Sigmoid colon (tissue), 4 donors: ENCODE results near the gene C10orf105.

Experiments
- CTCF ChIP-seq, 4 experiments: fragments of 450-650 bp in 3 of 4; fragments of 200-600 bp in 1 of 4; IDR thresholded peaks; one replicate each; pipeline ENCODE4 v1.5.1; 2016 to 2019; ENCODE audit warnings: antibody characterized with exemption in 4 of 4, mild to moderate bottlenecking in 3 of 4, moderate library complexity in 2 of 4
- POLR2A ChIP-seq, 2 donors: fragments of 450-650 bp; IDR thresholded peaks; one replicate each; pipeline ENCODE4 v1.6.1; 2016; ENCODE audit warnings: antibody characterized with exemption in 2 of 2, mild to moderate bottlenecking in 2 of 2, moderate library complexity in 2 of 2
- POLR2AphosphoS5 ChIP-seq, 4 donors: sonication (generic); formaldehyde crosslinking; IDR thresholded peaks; one replicate each; pipeline ENCODE4 v1.6.1; 2017; ENCODE audit warnings: antibody characterized with exemption in 4 of 4

- TF ChIP-seq CTCF (IDR thresholded peaks at IDR 0.05): no peak
- no peak for TF ChIP-seq POLR2A (IDR thresholded peaks at IDR 0.05)
- TF ChIP-seq POLR2AphosphoS5 (IDR thresholded peaks at IDR 0.05): no peak
These were observed 1.3 kb downstream of the C10orf105 start for GRCh38 chr10:71718165-71718698.
